H1 (cell line): Measurements from ENCODE around the gene BCAM. TPM values are rescaled to one million over a fixed set of nuclear protein-coding genes. Genes with fewer than 3 reads are reported as not detected.

ENCODE experiments used
- CHD2 ChIP-seq: IDR thresholded peaks from 2 replicates; pipeline ENCODE4 v1.6.1; 2012; ENCODE audit warnings: low read length, improper control_type of control experiment
- EZH2 ChIP-seq: fragments of 200-600 bp; sonication (generic); IDR thresholded peaks from 2 replicates; pipeline ENCODE4 v1.7.1; 2012; ENCODE audit warnings: low read depth, mild to moderate bottlenecking, moderate library complexity, low read length, inconsistent platforms; ENCODE audit not compliant: severe bottlenecking
- KDM4A ChIP-seq: IDR thresholded peaks from one replicate; pipeline ENCODE4 v1.7.1; 2012; ENCODE audit warnings: low read depth, mild to moderate bottlenecking, moderate library complexity, low read length, inconsistent platforms; ENCODE audit not compliant: severe bottlenecking
- SAP30 ChIP-seq: fragments of 300-600 bp; sonication (generic); IDR thresholded peaks from 2 replicates; pipeline ENCODE4 v1.7.1; 2012; ENCODE audit warnings: low read length, moderate library complexity, mild to moderate bottlenecking, inconsistent platforms; ENCODE audit not compliant: insufficient read depth, insufficient replicate concordance
- SUZ12 ChIP-seq: fragments of 200-600 bp; sonication (generic); IDR thresholded peaks from 2 replicates; pipeline ENCODE4 v1.6.1; 2012; ENCODE audit warnings: mild to moderate bottlenecking, inconsistent platforms, low read length, moderate library complexity, mixed read lengths
- TCF12 ChIP-seq: IDR thresholded peaks from 2 replicates; pipeline ENCODE4 v1.6.1; 2011; ENCODE audit warnings: low read depth, mild to moderate bottlenecking, low read length
- polyA plus RNA-seq, 7 experiments: library from polyadenylated mRNA; depleted of rRNA in 3 of 7; stranded (reverse) in 5 of 7; unstranded in 2 of 7; fragments of >200 nt in 5 of 7; fragments of 200-250 nt in 2 of 7; gene quantifications; 1 replicate in 5 of 7; 2 replicates in 1 of 7; 4 replicates in 1 of 7; pipeline versions ENCODE4 v1.2.1 to v1.2.3, GENCODE V29; 2011 to 2013; ENCODE audit warnings: missing spikeins in 2 of 7, mixed read lengths in 2 of 7
- total RNA-seq: library from RNA; stranded (reverse); fragmentation: NEBNext Ultra II Directional; extraction: Animal tissue kit (Norgen Biotek cat#: 25700); gene quantifications from 2 replicates; pipeline ENCODE4 v1.2.1, GENCODE V29; 2021

The BCAM gene
- total and polyA plus RNA-seq, 2 of the 8 experiments (the other 6 are each of a cell fraction or from before 2014, with no cell fraction given): 32.5 to 81.4 TPM

GRCh38 chr19:44848812-44849447 lies 40.0 kb downstream of the BCAM start (continued):
- TF ChIP-seq SAP30 (peak; percentile 14), SUZ12 (no peak), KDM4A (no peak), EZH2 (no peak), TCF12 (no peak), CHD2 (no peak)
